ENCODE measurements around the gene BIN2. TPM values are rescaled to one million over a fixed set of nuclear protein-coding genes. Genes with fewer than 3 reads are reported as not detected.

BIN2 gene
- total and polyA plus RNA-seq, 2 of the 4 experiments (the other 2 are of a cell fraction) = not detected

DNA sequence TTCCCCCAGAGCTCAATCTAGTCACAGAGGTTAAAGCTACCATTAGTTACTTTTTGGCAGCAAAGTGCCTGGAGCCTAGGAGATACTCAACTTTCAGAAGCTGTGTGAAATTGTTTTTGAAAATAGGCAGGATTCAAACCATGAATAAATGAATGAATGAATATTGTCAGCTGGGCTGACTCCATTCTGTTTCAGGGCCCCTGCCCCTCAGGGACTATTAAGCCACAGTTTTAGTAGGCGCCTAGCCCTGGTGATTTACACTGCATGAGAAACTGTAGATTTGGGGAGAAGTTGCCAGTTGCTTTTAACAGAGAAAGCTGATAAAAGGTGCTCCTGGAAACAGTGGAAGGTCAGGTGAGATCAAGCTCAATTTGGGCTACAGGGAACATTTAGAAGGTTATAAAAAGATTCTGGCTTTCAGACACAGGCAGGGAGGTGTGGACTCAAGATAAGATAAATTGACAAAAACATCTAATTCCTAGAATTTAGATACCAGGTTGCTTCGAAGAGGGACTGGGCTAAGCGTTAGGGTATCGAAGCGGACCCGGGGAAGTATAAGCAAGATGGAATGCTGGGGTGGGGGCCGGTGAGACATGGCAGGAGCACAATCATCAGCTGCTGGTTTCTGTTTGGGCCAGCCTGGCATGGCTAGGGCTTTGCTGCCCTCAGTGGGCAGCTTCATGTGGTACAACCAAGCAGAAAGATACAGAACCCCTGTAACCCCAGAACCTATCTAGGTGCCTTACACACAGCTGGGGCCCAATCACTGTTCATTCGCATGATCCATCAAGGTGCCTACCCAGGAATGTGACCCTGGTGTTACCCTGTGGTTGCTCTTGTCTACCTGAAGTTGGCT is 37.4 kb upstream of the BIN2 start:
- 80% methylated on average over 1 of the region's 8 CpGs; no CpG with 5 or more reads in 1 of the 2 experiments for WGBS, 2 experiments (ENCODE audit: extremely low coverage in 2 of 2, insufficient read length in 1 of 2)
- in situ Hi-C loops (cut with MboI; ENCODE audit: low sequenced_read_pairs) = loop anchor here (25.0 kb wide), 1 partner anchor 849 kb away; the partner anchor contains the start of gene DIP2B
- no peak overlapping the region for H3K23ac ChIP-seq (ENCODE audit: low read depth, low read length)
- H3K4me3 ChIP-seq (ENCODE audit: insufficient read depth, low read depth, low read length) = no peak overlapping the region
- no TSS peak for BruUV-seq (replicated peaks)
- H2BK20ac ChIP-seq (ENCODE audit: low read depth, low read length) = no peak overlapping the region
- H3K9ac ChIP-seq (ENCODE audit: low read depth, low read length) = no peak overlapping the region
- dilution Hi-C loops (cut with HindIII; ENCODE audit: low sequenced_read_pairs, unreplicated experiment) = no loop called here
- no peak overlapping the region for H2AK5ac ChIP-seq (ENCODE audit: low read depth, low read length)
- H3K56ac ChIP-seq (ENCODE audit: extremely low read depth, insufficient read depth, low read length) = no peak overlapping the region
- no peak overlapping the region for H3K14ac ChIP-seq (replicated peaks; ENCODE audit: low read depth, low read length)
- ATAC-seq (ENCODE audit: low read depth) = peak; percentile 35; the same call in 1 of the 2 replicates
- no peak overlapping the region for H2BK5ac ChIP-seq (ENCODE audit: low read depth, low read length, poor library complexity, severe bottlenecking)
- H2AK9ac ChIP-seq (replicated peaks; ENCODE audit: low read depth, low read length, poor library complexity) = peak overlapping the region; percentile 45
- H2BK120ac ChIP-seq (ENCODE audit: low read depth, low read length) = no peak overlapping the region
- no peak overlapping the region for H3K18ac ChIP-seq (ENCODE audit: low read depth, low read length)
- peaks cover 2% of the 10 kb centered on the region for H3K4me1 ChIP-seq (ENCODE audit: control insufficient read depth, insufficient read depth, low read length)
- H2BK15ac ChIP-seq (ENCODE audit: low read depth, low read length) = no peak overlapping the region
- no peak overlapping the region for H4K91ac ChIP-seq (ENCODE audit: insufficient read depth, low read depth, low read length)
- H3K36me3 ChIP-seq (ENCODE audit: control insufficient read depth, insufficient read depth, low read length) = 0 out of 2 replicates have a peak, but pooled peaks cover 1% of the 10 kb centered on the region
- H3K4ac ChIP-seq (ENCODE audit: low read depth, low read length) = no peak overlapping the region
- ChIA-PET CTCF (interaction anchor here (0.5 to 0.8 kb wide), 2 partner anchors 293 to 463 kb away, joined by 3 read pairs; no protein-coding TSS in a partner anchor), POLR2A (ENCODE audit: unreplicated experiment) (no interaction called here)
- intact Hi-C loops (cut with micrococcal nuclease) = no loop called here
- no peak for DNase-seq
- no peak overlapping the region for H4K5ac ChIP-seq (ENCODE audit: low read depth, low read length)
- H3K27ac ChIP-seq (ENCODE audit: insufficient read depth, low read length) = no peak overlapping the region
- H3K9me1 ChIP-seq (ENCODE audit: insufficient read depth, low read length) = peaks cover 12% of the 10 kb centered on the region; the same call in 1 of the 2 replicates
- no peak overlapping the region for H4K8ac ChIP-seq (ENCODE audit: low read depth in 2 of 2, low read length in 2 of 2)
- no peaks in the 10 kb centered on the region for H3K9me3 ChIP-seq (ENCODE audit: control insufficient read depth, insufficient read depth, low read length)
- H3K4me2 ChIP-seq (ENCODE audit: low read depth, low read length) = no peak overlapping the region
- TF ChIP-seq CHD1 (IDR thresholded peaks at IDR 0.05; ENCODE audit: low read depth, low read length) = no peak
- 0 out of 2 replicates have a peak, but pooled peaks have one; percentile 21 for TF ChIP-seq CTCF (conservative IDR thresholded peaks at IDR 0.05; ENCODE audit: low read depth, low read length)
- no peak overlapping the region for H2AFZ ChIP-seq (replicated peaks; ENCODE audit: low read length, poor library complexity)
- no peaks in the 10 kb centered on the region for H3K79me1 ChIP-seq (ENCODE audit: low read depth in 1 of 2, low read length in 2 of 2)
- no peaks in the 10 kb centered on the region for H4K20me1 ChIP-seq (ENCODE audit: insufficient read depth, low read length)
- peaks cover 3% of the 10 kb centered on the region; the same call in 1 of the 2 replicates for H3K27me3 ChIP-seq (ENCODE audit: control insufficient read depth, insufficient read depth, low read length)

Data from IMR-90 (cell line).